Trophoblast cell (in vitro differentiated cells and primary cell): Measurements from ENCODE around the gene IL22RA1.

Experiments
- DNase-seq, 2 donors: peaks; one replicate each; pipeline ENCODE4 v3.0.0-alpha.2; 2016
- H2AFZ ChIP-seq: 2 replicates; pipeline ENCODE4 v1.6.1; 2013; ENCODE audit warnings: low read length, moderate library complexity, mild to moderate bottlenecking; ENCODE audit not compliant: insufficient read depth, poor library complexity
- H2AK5ac ChIP-seq: 2 replicates; pipeline ENCODE4 v1.6.1; 2013; ENCODE audit warnings: mild to moderate bottlenecking, low read length
- H2BK120ac ChIP-seq: 2 replicates; pipeline ENCODE4 v1.6.1; 2013; ENCODE audit warnings: low read length, mild to moderate bottlenecking, moderate library complexity; ENCODE audit not compliant: insufficient read depth, poor library complexity
- H2BK12ac ChIP-seq: 2 replicates; pipeline ENCODE4 v1.6.1; 2013; ENCODE audit warnings: mild to moderate bottlenecking, low read length, moderate library complexity
- H2BK5ac ChIP-seq: 2 replicates; pipeline ENCODE4 v1.6.1; 2013; ENCODE audit warnings: low read length, low read depth, moderate library complexity, mild to moderate bottlenecking; ENCODE audit not compliant: poor library complexity
- H3K14ac ChIP-seq: 2 replicates; pipeline ENCODE4 v1.6.1; 2013; ENCODE audit warnings: mild to moderate bottlenecking, low read length
- H3K18ac ChIP-seq: 2 replicates; pipeline ENCODE4 v1.6.1; 2013; ENCODE audit warnings: mild to moderate bottlenecking, low read length
- H3K23ac ChIP-seq: 2 replicates; pipeline ENCODE4 v1.6.1; 2013; ENCODE audit warnings: low read length
- H3K27ac ChIP-seq: 2 replicates; pipeline ENCODE4 v1.5.1; 2013; ENCODE audit warnings: low read depth, mild to moderate bottlenecking, inconsistent platforms, low read length, moderate library complexity
- H3K27me3 ChIP-seq: 2 replicates; pipeline ENCODE4 v1.6.1; 2013; ENCODE audit warnings: inconsistent platforms, mild to moderate bottlenecking, low read length, moderate library complexity; ENCODE audit not compliant: insufficient read depth
- H3K36me3 ChIP-seq, 2 experiments: 1 replicate in 1 of 2; 2 replicates in 1 of 2; pipeline ENCODE4 v1.6.1; 2013; ENCODE audit warnings: low read length in 2 of 2, mild to moderate bottlenecking in 2 of 2, moderate library complexity in 1 of 2; ENCODE audit not compliant: insufficient read depth in 2 of 2, control insufficient read depth in 1 of 2
- H3K4ac ChIP-seq: 2 replicates; pipeline ENCODE4 v1.6.1; 2013; ENCODE audit warnings: low read depth, mild to moderate bottlenecking, low read length, moderate library complexity
- H3K4me1 ChIP-seq, 2 experiments: 1 replicate in 1 of 2; 2 replicates in 1 of 2; pipeline ENCODE4 v1.6.1; 2013; ENCODE audit warnings: low read length in 2 of 2, mild to moderate bottlenecking in 2 of 2, moderate library complexity in 1 of 2; ENCODE audit not compliant: insufficient read depth in 2 of 2, control insufficient read depth in 1 of 2
- H3K4me2 ChIP-seq: 2 replicates; pipeline ENCODE4 v1.6.1; 2013; ENCODE audit warnings: inconsistent platforms, mild to moderate bottlenecking, low read length, moderate library complexity
- H3K4me3 ChIP-seq: 2 replicates; pipeline ENCODE4 v1.5.1; 2013; ENCODE audit warnings: mild to moderate bottlenecking, low read depth, low read length, inconsistent platforms
- H3K79me1 ChIP-seq: one replicate; pipeline ENCODE4 v1.6.1; 2013; ENCODE audit warnings: low read length
- H3K79me2 ChIP-seq: 2 replicates; pipeline ENCODE4 v1.6.1; 2013; ENCODE audit warnings: low read length, mild to moderate bottlenecking; ENCODE audit not compliant: control insufficient read depth, insufficient read depth, poor library complexity
- H3K9ac ChIP-seq: 2 replicates; pipeline ENCODE4 v1.6.1; 2013; ENCODE audit warnings: mild to moderate bottlenecking, low read length
- H3K9me3 ChIP-seq: 2 replicates; pipeline ENCODE4 v1.6.1; 2013; ENCODE audit warnings: low read depth, mild to moderate bottlenecking, control low read depth, inconsistent platforms, low read length; ENCODE audit not compliant: insufficient read depth
- H4K12ac ChIP-seq: 2 replicates; pipeline ENCODE4 v1.6.1; 2013; ENCODE audit warnings: low read depth, mild to moderate bottlenecking, low read length, moderate library complexity
- H4K8ac ChIP-seq: 2 replicates; pipeline ENCODE4 v1.6.1; 2013; ENCODE audit warnings: low read depth, mild to moderate bottlenecking, low read length, moderate library complexity
- H4K91ac ChIP-seq: one replicate; pipeline ENCODE4 v1.6.1; 2013; ENCODE audit warnings: low read depth, mild to moderate bottlenecking, low read length, moderate library complexity
- WGBS: extraction: QIAGEN DNeasy Blood & Tissue Kit; methylation state at CpG from one replicate; pipeline ENCODE4 v1.1.7; 2013; ENCODE audit warnings: missing lambda C conversion rate; ENCODE audit not compliant: insufficient read length, insufficient coverage; ENCODE audit errors: extremely low coverage; 5-methylcytosine and 5-hydroxymethylcytosine counted together

The IL22RA1 gene

GRCh38 chr1:24186993-24187790 is 44.3 kb upstream of the IL22RA1 start, which contains the start of gene IFNLR1:
TSS of gene IFNLR1 (minus strand) at chr1:24187289. CDS start at chr1:24187248, 41 bp downstream.
- Histone ChIP-seq H3K9me3 (no peaks in the 10 kb centered on the region), H2BK120ac (peak within 1 kb of the TSS; percentile 82), H3K18ac (peak within 1 kb of the TSS; percentile 82), H3K27ac (peak within 1 kb of the TSS; percentile 16), H3K23ac (no peak within 1 kb of the TSS), H2BK5ac (peak within 1 kb of the TSS; percentile 41), H3K79me1 (peaks cover 6% of the 10 kb centered on the region), H3K27me3 (no peaks in the 10 kb centered on the region), H3K9ac (peak within 1 kb of the TSS; percentile 64), H3K4me3 (peak within 1 kb of the TSS; percentile 71), H4K91ac (peak within 1 kb of the TSS; percentile 81), H3K79me2 (peaks cover 3% of the 10 kb centered on the region), H3K4ac (peak within 1 kb of the TSS; percentile 87), H3K4me2 (peak within 1 kb of the TSS; percentile 85), H3K4me1 (peaks cover 6 to 9% of the 10 kb centered on the region in 2 experiments), H3K14ac (peak within 1 kb of the TSS; percentile 66), H2BK12ac (peak within 1 kb of the TSS; percentile 15), H2AK5ac (no peak within 1 kb of the TSS), H3K36me3 (no peaks in the 10 kb centered on the region), H4K12ac (peak within 1 kb of the TSS; percentile 70), H4K8ac (peak within 1 kb of the TSS; percentile 97), H2AFZ (peak within 1 kb of the TSS; percentile 92)
- no CpG with 5 or more reads among the region's 74 CpGs for WGBS
- DNase-seq = peak; percentile 31 to 60

GRCh38 chr1:24186711-24186992 is 43.7 kb upstream of the IL22RA1 start:
- Histone ChIP-seq H3K18ac (peak overlapping the region; percentile 82), H4K12ac (no peak overlapping the region), H3K9ac (no peak overlapping the region), H3K27me3 (no peaks in the 10 kb centered on the region), H2BK12ac (no peak overlapping the region), H3K4me2 (peak overlapping the region; percentile 85), H2BK120ac (peak overlapping the region; percentile 82), H4K8ac (peak overlapping the region; percentile 97), H3K79me1 (peaks cover 6% of the 10 kb centered on the region), H2BK5ac (no peak overlapping the region), H3K4ac (peak overlapping the region; percentile 87), H3K14ac (peak overlapping the region; percentile 66), H3K9me3 (no peaks in the 10 kb centered on the region), H2AFZ (peak overlapping the region; percentile 92), H3K23ac (no peak overlapping the region), H3K79me2 (peaks cover 3% of the 10 kb centered on the region), H3K4me1 (peaks cover 6 to 9% of the 10 kb centered on the region in 2 experiments), H4K91ac (peak overlapping the region; percentile 81), H3K27ac (no peak overlapping the region), H2AK5ac (no peak overlapping the region), H3K36me3 (no peaks in the 10 kb centered on the region), H3K4me3 (no peak overlapping the region)
- DNase-seq = peak in 1 of 2 donors; percentile 7
- WGBS = no CpG with 5 or more reads among the region's 8 CpGs

GRCh38 chr1:24186031-24186710 is 43.2 kb upstream of the IL22RA1 start:
- H2BK12ac ChIP-seq = no peak overlapping the region
- no peak overlapping the region for H2AK5ac ChIP-seq
- H2BK120ac ChIP-seq = no peak overlapping the region
- H3K27me3 ChIP-seq = no peaks in the 10 kb centered on the region
- DNase-seq = no peak
- no peak overlapping the region for H2BK5ac ChIP-seq
- H3K4ac ChIP-seq = no peak overlapping the region
- no peak overlapping the region for H3K23ac ChIP-seq
- H3K18ac ChIP-seq = no peak overlapping the region
- H3K14ac ChIP-seq = no peak overlapping the region
- WGBS = no CpG with 5 or more reads among the region's 13 CpGs
- no peak overlapping the region for H4K91ac ChIP-seq
- no peak overlapping the region for H4K12ac ChIP-seq
- peak overlapping the region; percentile 85 for H3K4me2 ChIP-seq
- peaks cover 3% of the 10 kb centered on the region for H3K79me2 ChIP-seq
- no peaks in the 10 kb centered on the region for H3K36me3 ChIP-seq
- peaks cover 6% of the 10 kb centered on the region for H3K79me1 ChIP-seq
- no peak overlapping the region for H3K4me3 ChIP-seq
- H2AFZ ChIP-seq = no peak overlapping the region
- no peak overlapping the region for H4K8ac ChIP-seq
- no peak overlapping the region for H3K27ac ChIP-seq
- peaks cover 6 to 9% of the 10 kb centered on the region in 2 experiments for H3K4me1 ChIP-seq
- no peak overlapping the region for H3K9ac ChIP-seq
- no peaks in the 10 kb centered on the region for H3K9me3 ChIP-seq

GRCh38 chr1:24185076-24185475 is 42.1 kb upstream of the IL22RA1 start:
- Histone ChIP-seq H2BK120ac (no peak overlapping the region), H4K12ac (no peak overlapping the region), H3K23ac (no peak overlapping the region), H3K4me3 (no peak overlapping the region), H3K9me3 (no peaks in the 10 kb centered on the region), H4K8ac (no peak overlapping the region), H3K27me3 (no peaks in the 10 kb centered on the region), H3K27ac (no peak overlapping the region), H4K91ac (no peak overlapping the region), H3K79me2 (peaks cover 3% of the 10 kb centered on the region), H2BK12ac (no peak overlapping the region), H3K4me2 (no peak overlapping the region), H2AK5ac (no peak overlapping the region), H3K18ac (no peak overlapping the region), H3K79me1 (peaks cover 6% of the 10 kb centered on the region), H3K9ac (no peak overlapping the region), H3K36me3 (no peaks in the 10 kb centered on the region), H3K14ac (no peak overlapping the region), H2BK5ac (no peak overlapping the region), H3K4ac (no peak overlapping the region), H3K4me1 (peaks cover 6 to 9% of the 10 kb centered on the region in 2 experiments), H2AFZ (no peak overlapping the region)
- no peak for DNase-seq
- WGBS = no CpG with 5 or more reads among the region's 4 CpGs
